ENCODE data around the gene TTLL1. TPM values are rescaled to one million over a fixed set of nuclear protein-coding genes. Genes with fewer than 3 reads are reported as not detected.
A peak's percentile ranks its signal among the peaks of the same experiment; 100 is the strongest.

Gene TTLL1
- 9.0 and 11.2 TPM in 2 replicates for total RNA-seq
- polyA plus RNA-seq: 16.3 and 17.0 TPM in 2 replicates
- polyA plus RNA-seq (2011; cell fraction: cytosol; rRNA removed): 16.8 and 16.9 TPM in 2 replicates
- 8.7 and 9.5 TPM in 2 replicates for polyA plus RNA-seq (2011; cell fraction: nucleus; rRNA removed)
- 10.9 and 11.2 TPM in 2 replicates for polyA plus RNA-seq (2012)
- 13.4 and 13.8 TPM in 2 replicates for polyA minus RNA-seq
- not detected for polyA minus RNA-seq (2011; cell fraction: cytosol; rRNA and poly(A)+ RNA removed)
- polyA minus RNA-seq (2011; cell fraction: nucleus; rRNA and poly(A)+ RNA removed): 2.4 and 2.7 TPM in 2 replicates
- Bru-seq, nascent RNA: percentile 35 among the genes with signal in this experiment
- percentile 39 among the genes with signal in this experiment for BruChase-seq, experiment 1, labeled RNA remaining after a 6-hour chase
- percentile 35 among the genes with signal in this experiment for BruChase-seq, experiment 2, labeled RNA remaining after a 2-hour chase
- long read RNA-seq, transcript TTLL1-201 (11 exons, 1,645 nt): major isoform, 24 of 37 reads
- long read RNA-seq, partial matches to known transcripts: 8 of 37 reads
- long read RNA-seq, other reads (novel, unspliced or antisense): 4 of 37 reads

- no peaks in the 10 kb centered on the region for H3K9me1 ChIP-seq (replicated peaks; ENCODE audit: control insufficient read depth, extremely low read depth, insufficient read depth, low read length)
- no TSS peak for BruUV-seq (replicated peaks)
- dilution Hi-C loops (cut with MboI; ENCODE audit: extremely low pct_ligation_motif_present, low sequenced_read_pairs) (no loop called here), intact Hi-C loops (cut with micrococcal nuclease) (loop anchor here (2.0 to 5.0 kb wide), 2 partner anchors 74 to 222 kb away; partner anchors contain the start of gene PACSIN2)
- no peaks in the 10 kb centered on the region for H3K27me3 ChIP-seq (ENCODE audit: control insufficient read depth in 2 of 2, insufficient read depth in 2 of 2, low read length in 2 of 2)
- DNase-seq (ENCODE audit: low read depth, low spot score) (peak; percentile 84), FAIRE-seq (peak; percentile 88)
- no peaks in the 10 kb centered on the region for H3K36me3 ChIP-seq (ENCODE audit: control insufficient read depth in 2 of 2, extremely low read depth in 1 of 2, insufficient read depth in 2 of 2, low read length in 2 of 2)
- POLR2A ChIA-PET: no interaction called here
- no peaks in the 10 kb centered on the region for H3K79me2 ChIP-seq (ENCODE audit: control insufficient read depth, insufficient read depth, low read length)
- peaks cover 4% of the 10 kb centered on the region for H3K4me1 ChIP-seq (ENCODE audit: control insufficient read depth, extremely low read depth, insufficient read depth, low read length)
- peak within 1 kb of the TSS; percentile 38 to 91 (median 74) for H3K4me3 ChIP-seq (replicated peaks in 1 of 3; ENCODE audit: insufficient read depth in 1 of 3, low read depth in 1 of 3, low read length in 3 of 3)
- peak within 1 kb of the TSS; percentile 98 for H2AFZ ChIP-seq (ENCODE audit: low read depth, low read length)
- CTCF ChIA-PET: interaction anchor here (0.9 kb wide), 1 partner anchor 99 kb away, joined by 3 read pairs; no protein-coding TSS in a partner anchor
- no peaks in the 10 kb centered on the region for H4K20me1 ChIP-seq (replicated peaks; ENCODE audit: control insufficient read depth, extremely low read depth, insufficient read depth, low read length)
- H3K9me3 ChIP-seq (replicated peaks; ENCODE audit: control insufficient read depth, insufficient read depth, low read length): no peaks in the 10 kb centered on the region
- H3K4me2 ChIP-seq (ENCODE audit: insufficient read depth, low read length): peak within 1 kb of the TSS; percentile 86
- TF ChIP-seq CTCF (IDR thresholded peaks at IDR 0.05; ENCODE audit: extremely low read depth in 1 of 2, insufficient read depth in 1 of 2, low read depth in 1 of 2, low read length in 2 of 2) (peak in 1 of 2 donors; percentile 4), FOS (IDR thresholded peaks at IDR 0.05; ENCODE audit: borderline replicate concordance, insufficient read depth, low read length) (no peak), POLR2A (IDR thresholded peaks at IDR 0.05; ENCODE audit: low read depth, low read length) (peak; percentile 70), POLR2AphosphoS5 (IDR thresholded peaks at IDR 0.05; ENCODE audit: insufficient read depth, low read depth, low read length) (peak; percentile 79)
- peak within 1 kb of the TSS; percentile 35 for H3K9ac ChIP-seq (replicated peaks; ENCODE audit: extremely low read depth, insufficient read depth, low read length)
- peak within 1 kb of the TSS; percentile 33 for H3K27ac ChIP-seq (ENCODE audit: insufficient read depth, low read depth, low read length)
Observed at GRCh38 chr22:43088984-43089717, at the start of gene TTLL1. TTLL1 (minus strand) TSS chr22:43089391; CDS start chr22:43075586, 13,805 bp downstream.
